ENCODE measurements around the gene FCAR. TPM values are rescaled to one million over a fixed set of nuclear protein-coding genes. Genes with fewer than 3 reads are reported as not detected.

Gene FCAR
- total RNA-seq, 1 experiment from 2014 or later = not detected

DNA sequence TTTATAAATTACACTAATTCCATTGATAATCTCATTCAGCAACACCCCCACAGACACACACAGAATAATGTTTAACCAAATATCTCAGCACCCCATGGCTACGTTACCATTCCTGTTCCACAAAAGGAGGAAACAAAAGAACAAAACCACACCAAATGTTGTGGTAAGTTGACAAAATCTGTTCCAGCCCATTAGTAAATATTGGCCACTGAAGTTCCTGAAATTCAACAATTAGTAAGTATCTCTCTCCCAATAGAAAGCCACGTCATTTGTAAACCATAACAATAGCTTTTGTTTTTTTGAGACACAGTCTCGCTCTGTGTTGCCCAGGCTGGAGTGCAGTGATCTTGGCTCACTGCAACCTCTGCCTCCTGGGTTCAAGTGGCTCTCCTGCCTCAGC, 2.3 kb upstream of the FCAR start:
- Histone ChIP-seq H3K36me3 (ENCODE audit: control insufficient read depth in 1 of 2, insufficient read depth in 2 of 2, low read length in 2 of 2) (no peaks in the 10 kb centered on the region), H3K9ac (ENCODE audit: low read length) (no peak overlapping the region), H4K20me1 (ENCODE audit: insufficient read depth) (no peaks in the 10 kb centered on the region), H3K79me2 (ENCODE audit: insufficient read depth, low read length) (no peaks in the 10 kb centered on the region), H3K27ac (ENCODE audit: low read depth, low read length) (no peak overlapping the region), H3K4me2 (ENCODE audit: low read length) (no peak overlapping the region), H3K27me3 (ENCODE audit: insufficient read depth, low read length) (peaks cover 4% of the 10 kb centered on the region; the same call in 1 of the 2 replicates), H3K9me3 (ENCODE audit: control insufficient read depth in 1 of 2, insufficient read depth in 1 of 2, low read depth in 1 of 2, low read length in 2 of 2) (no peaks in the 10 kb centered on the region), H3K9me2 (ENCODE audit: insufficient read depth) (no peaks in the 10 kb centered on the region), H2AFZ (ENCODE audit: low read depth, low read length, poor library complexity, severe bottlenecking) (no peak overlapping the region), H3K4me1 (ENCODE audit: control insufficient read depth in 1 of 2, insufficient read depth in 2 of 2, low read length in 2 of 2) (no peaks in the 10 kb centered on the region), H3K4me3 (replicated peaks in 1 of 2; ENCODE audit: low read depth in 1 of 2, low read length in 2 of 2) (no peak overlapping the region)
- no TSS peak for BruUV-seq (replicated peaks)
- intact Hi-C loops (cut with micrococcal nuclease) = no loop called here
- TF ChIP-seq POLR2A (IDR thresholded peaks at IDR 0.05; ENCODE audit: borderline replicate concordance, extremely low read depth, insufficient read depth, insufficient read length) = no peak
- TF ChIP-seq, protein P1, sequence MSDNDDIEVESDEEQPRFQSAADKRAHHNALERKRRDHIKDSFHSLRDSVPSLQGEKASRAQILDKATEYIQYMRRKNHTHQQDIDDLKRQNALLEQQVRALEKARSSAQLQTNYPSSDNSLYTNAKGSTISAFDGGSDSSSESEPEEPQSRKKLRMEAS (IDR thresholded peaks at IDR 0.05) = no peak
- no peak for TF ChIP-seq FOSL1 (IDR thresholded peaks at IDR 0.05; ENCODE audit: low read depth)
- ATAC-seq (no peak), DNase-seq (ENCODE audit: low read depth, low spot score) (no peak)
- ChIA-PET RAD21 (ENCODE audit: low non-redundant PET in 1 of 2, low total read pairs in 2 of 2, uncharacterized antibody in 2 of 2, unreplicated experiment in 2 of 2) (no interaction called here), POLR2A (no interaction called here), CTCF (no interaction called here)

DNA sequence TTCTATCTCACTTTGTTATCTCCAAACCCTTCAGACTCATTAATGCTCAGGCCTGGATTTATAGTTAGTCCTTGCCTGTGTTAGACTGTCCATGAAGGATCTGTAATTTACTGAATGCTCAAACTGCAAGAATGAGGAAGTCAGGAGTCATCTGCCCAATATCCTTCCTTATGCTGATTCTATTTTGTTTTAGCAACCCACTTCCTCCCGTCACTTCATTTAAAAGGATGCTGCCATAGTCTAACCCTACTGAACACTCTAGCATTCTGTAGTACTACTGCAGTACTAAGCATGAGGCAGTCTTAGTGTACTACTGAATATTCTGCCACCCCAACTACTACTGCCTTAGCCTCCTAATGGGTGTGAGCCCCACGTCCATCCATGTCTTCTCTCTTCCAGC, 1.5 kb downstream of the FCAR start:
- Histone ChIP-seq H3K4me1 (ENCODE audit: control insufficient read depth in 1 of 2, insufficient read depth in 2 of 2, low read length in 2 of 2) (no peaks in the 10 kb centered on the region), H3K4me2 (ENCODE audit: low read length) (no peak overlapping the region), H4K20me1 (ENCODE audit: insufficient read depth) (no peaks in the 10 kb centered on the region), H3K79me2 (ENCODE audit: insufficient read depth, low read length) (no peaks in the 10 kb centered on the region), H3K4me3 (replicated peaks in 1 of 2; ENCODE audit: low read depth in 1 of 2, low read length in 2 of 2) (no peak overlapping the region), H3K27ac (ENCODE audit: low read depth, low read length) (no peak overlapping the region), H3K36me3 (ENCODE audit: control insufficient read depth in 1 of 2, insufficient read depth in 2 of 2, low read length in 2 of 2) (no peaks in the 10 kb centered on the region), H2AFZ (ENCODE audit: low read depth, low read length, poor library complexity, severe bottlenecking) (no peak overlapping the region), H3K9ac (ENCODE audit: low read length) (no peak overlapping the region), H3K9me2 (ENCODE audit: insufficient read depth) (no peaks in the 10 kb centered on the region), H3K9me3 (ENCODE audit: control insufficient read depth in 1 of 2, insufficient read depth in 1 of 2, low read depth in 1 of 2, low read length in 2 of 2) (no peaks in the 10 kb centered on the region), H3K27me3 (ENCODE audit: insufficient read depth, low read length) (peaks cover 14% of the 10 kb centered on the region; the same call in 1 of the 2 replicates)
- ATAC-seq (no peak), DNase-seq (ENCODE audit: low read depth, low spot score) (no peak)
- TF ChIP-seq FOSL1 (IDR thresholded peaks at IDR 0.05; ENCODE audit: low read depth) (no peak), SP1 (IDR thresholded peaks at IDR 0.05; ENCODE audit: low read depth) (no peak), TCF7L2 (IDR thresholded peaks at IDR 0.05; ENCODE audit: borderline replicate concordance, extremely low read depth, insufficient read depth, insufficient read length) (no peak)
- TF ChIP-seq, protein P2, sequence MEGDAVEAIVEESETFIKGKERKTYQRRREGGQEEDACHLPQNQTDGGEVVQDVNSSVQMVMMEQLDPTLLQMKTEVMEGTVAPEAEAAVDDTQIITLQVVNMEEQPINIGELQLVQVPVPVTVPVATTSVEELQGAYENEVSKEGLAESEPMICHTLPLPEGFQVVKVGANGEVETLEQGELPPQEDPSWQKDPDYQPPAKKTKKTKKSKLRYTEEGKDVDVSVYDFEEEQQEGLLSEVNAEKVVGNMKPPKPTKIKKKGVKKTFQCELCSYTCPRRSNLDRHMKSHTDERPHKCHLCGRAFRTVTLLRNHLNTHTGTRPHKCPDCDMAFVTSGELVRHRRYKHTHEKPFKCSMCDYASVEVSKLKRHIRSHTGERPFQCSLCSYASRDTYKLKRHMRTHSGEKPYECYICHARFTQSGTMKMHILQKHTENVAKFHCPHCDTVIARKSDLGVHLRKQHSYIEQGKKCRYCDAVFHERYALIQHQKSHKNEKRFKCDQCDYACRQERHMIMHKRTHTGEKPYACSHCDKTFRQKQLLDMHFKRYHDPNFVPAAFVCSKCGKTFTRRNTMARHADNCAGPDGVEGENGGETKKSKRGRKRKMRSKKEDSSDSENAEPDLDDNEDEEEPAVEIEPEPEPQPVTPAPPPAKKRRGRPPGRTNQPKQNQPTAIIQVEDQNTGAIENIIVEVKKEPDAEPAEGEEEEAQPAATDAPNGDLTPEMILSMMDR (IDR thresholded peaks at IDR 0.05 in 2 of 3, conservative IDR thresholded peaks at IDR 0.05 in 1 of 3; ENCODE audit: borderline replicate concordance in 1 of 3, insufficient read depth in 1 of 3, low read depth in 2 of 3, low read length in 2 of 3) = no peak
- ChIA-PET POLR2A (no interaction called here), CTCF (no interaction called here), RAD21 (ENCODE audit: low non-redundant PET in 1 of 2, low total read pairs in 2 of 2, uncharacterized antibody in 2 of 2, unreplicated experiment in 2 of 2) (no interaction called here)
- no TSS peak for BruUV-seq (replicated peaks)
- intact Hi-C loops (cut with micrococcal nuclease) = no loop called here
